Endothelial cell of umbilical vein (primary cell): ENCODE data around the gene CTH. TPM values are rescaled to one million over a fixed set of nuclear protein-coding genes. Genes with fewer than 3 reads are reported as not detected.
A peak's percentile ranks its signal among the peaks of the same experiment; 100 is the strongest.

Experiments used
- BruUV-seq: library from RNA; stranded (reverse); fragments of 400-500 nt; replicated peaks from 2 replicates; lab custom pipeline; 2021; lab: Mats Ljungman, UMichigan
- CTCF ChIA-PET: fragments of 300-600, 350-600 bp; sonication (Branson Sonifier 250); formaldehyde crosslinking; loops from one replicate; lab custom pipeline; 2021; ENCODE audit warnings: antibody characterized with exemption, inconsistent platforms; lab: Charles Lee
- POLR2A ChIA-PET: fragments of 300-600, 350-600 bp; sonication (Branson Sonifier 250); formaldehyde crosslinking; loops from one replicate; lab custom pipeline; 2021; ENCODE audit warnings: antibody characterized with exemption, inconsistent platforms; lab: Charles Lee
- DNase-seq: peaks from one replicate; pipeline ENCODE4 v3.0.0-alpha.2; 2011; ENCODE audit warnings: low read depth, low spot score
- FAIRE-seq: peaks from 2 replicates; lab custom pipeline; 2011; peaks lifted over from hg19 to GRCh38; lab: Jason Lieb, UNC
- H2AFZ ChIP-seq: 2 replicates; pipeline ENCODE4 v1.6.0; 2012; ENCODE audit warnings: low read depth, low read length, control low read depth, inconsistent platforms
- H3K27ac ChIP-seq: 2 replicates; pipeline ENCODE4 v1.5.1; 2011; ENCODE audit warnings: low read depth, mild to moderate bottlenecking, control low read depth, low read length, moderate library complexity; ENCODE audit not compliant: insufficient read depth
- H3K27me3 ChIP-seq, 2 experiments: 2 replicates each; pipeline versions ENCODE4 v1.6.0 to v1.6.1; 2011; ENCODE audit warnings: low read length in 2 of 2, mixed read lengths in 1 of 2; ENCODE audit not compliant: control insufficient read depth in 2 of 2, insufficient read depth in 2 of 2
- H3K36me3 ChIP-seq, 2 experiments: 2 replicates in 1 of 2; 3 replicates in 1 of 2; pipeline ENCODE4 v1.5.1; 2011; ENCODE audit warnings: low read length in 2 of 2, mild to moderate bottlenecking in 1 of 2, moderate library complexity in 1 of 2; ENCODE audit not compliant: control insufficient read depth in 2 of 2, insufficient read depth in 2 of 2; ENCODE audit errors: extremely low read depth in 1 of 2
- H3K4me1 ChIP-seq: 3 replicates; pipeline ENCODE4 v1.5.1; 2011; ENCODE audit warnings: mild to moderate bottlenecking, low read length; ENCODE audit not compliant: control insufficient read depth, insufficient read depth; ENCODE audit errors: extremely low read depth
- H3K4me2 ChIP-seq: 2 replicates; pipeline ENCODE4 v1.6.1; 2011; ENCODE audit warnings: low read length, control low read depth, mixed read lengths; ENCODE audit not compliant: insufficient read depth
- H3K4me3 ChIP-seq, 3 experiments: fragments of 200-600 bp in 1 of 3; sonication (generic), shearing (Covaris generic) in 1 of 3; replicated peaks in 1 of 3; 2 replicates each; pipeline ENCODE4 v1.5.1; 2011 to 2016; ENCODE audit warnings: control low read depth in 3 of 3, low read length in 3 of 3, mild to moderate bottlenecking in 2 of 3, inconsistent platforms in 1 of 3, low read depth in 1 of 3, moderate library complexity in 1 of 3; ENCODE audit not compliant: insufficient read depth in 1 of 3
- H3K79me2 ChIP-seq: 2 replicates; pipeline ENCODE4 v1.6.0; 2012; ENCODE audit warnings: low read length, inconsistent platforms; ENCODE audit not compliant: control insufficient read depth, insufficient read depth
- H3K9ac ChIP-seq: replicated peaks from 2 replicates; pipeline ENCODE3; 2011; ENCODE audit warnings: low read length, control low read depth; ENCODE audit not compliant: insufficient read depth; ENCODE audit errors: extremely low read depth
- H3K9me1 ChIP-seq: replicated peaks from 3 replicates; pipeline ENCODE4 v1.6.0; 2011; ENCODE audit warnings: mild to moderate bottlenecking, low read length; ENCODE audit not compliant: control insufficient read depth, insufficient read depth; ENCODE audit errors: extremely low read depth
- H3K9me3 ChIP-seq: replicated peaks from 2 replicates; pipeline ENCODE4 v1.5.1; 2012; ENCODE audit warnings: low read length, inconsistent platforms; ENCODE audit not compliant: control insufficient read depth, insufficient read depth
- H4K20me1 ChIP-seq: replicated peaks from 2 replicates; pipeline ENCODE3; 2011; ENCODE audit warnings: mild to moderate bottlenecking, low read length; ENCODE audit not compliant: control insufficient read depth, insufficient read depth; ENCODE audit errors: extremely low read depth
- CTCF ChIP-seq, 2 donors: IDR thresholded peaks; 1 replicate in 1 of 2; 2 replicates in 1 of 2; pipeline ENCODE4 v1.5.1; 2011; ENCODE audit warnings: low read length in 2 of 2, mild to moderate bottlenecking in 2 of 2, moderate library complexity in 2 of 2, control low read depth in 1 of 2, inconsistent platforms in 1 of 2, low read depth in 1 of 2; ENCODE audit not compliant: insufficient read depth in 1 of 2; ENCODE audit errors: extremely low read depth in 1 of 2
- EZH2 ChIP-seq: IDR thresholded peaks from 2 replicates; pipeline ENCODE4 v1.6.1; 2012; ENCODE audit warnings: borderline replicate concordance, low read depth, mild to moderate bottlenecking, moderate library complexity, low read length, inconsistent platforms; ENCODE audit not compliant: severe bottlenecking
- FOS ChIP-seq: IDR thresholded peaks from 2 replicates; pipeline ENCODE4 v1.6.1; 2011; ENCODE audit warnings: mild to moderate bottlenecking, low read length, moderate library complexity, borderline replicate concordance; ENCODE audit not compliant: insufficient read depth
- GATA2 ChIP-seq: IDR thresholded peaks from 2 replicates; pipeline ENCODE4 v1.7.0; 2011; ENCODE audit warnings: low read depth, mild to moderate bottlenecking, moderate library complexity, mixed read lengths, low read length; ENCODE audit not compliant: insufficient read length, insufficient read depth
- JUN ChIP-seq: IDR thresholded peaks from 2 replicates; pipeline ENCODE4 v1.6.1; 2011; ENCODE audit warnings: borderline replicate concordance, low read depth; ENCODE audit not compliant: insufficient read length, insufficient read depth
- MAX ChIP-seq: IDR thresholded peaks from 2 replicates; pipeline ENCODE4 v1.6.1; 2011; ENCODE audit not compliant: insufficient read depth, insufficient read length
- MYC ChIP-seq: IDR thresholded peaks from one replicate; pipeline ENCODE4 v1.6.1; 2011; ENCODE audit warnings: mild to moderate bottlenecking, low read depth, low read length
- POLR2A ChIP-seq: IDR thresholded peaks from 2 replicates; pipeline ENCODE4 v1.6.1; 2012; ENCODE audit warnings: low read depth, mild to moderate bottlenecking, control low read depth, low read length
- POLR2AphosphoS5 ChIP-seq: IDR thresholded peaks from 2 replicates; pipeline ENCODE4 v1.6.1; 2012; ENCODE audit warnings: low read depth, mild to moderate bottlenecking, control low read depth, low read length, moderate library complexity; ENCODE audit not compliant: insufficient read depth
- dilution Hi-C: fragments of 300-500 bp; cut with MboI; formaldehyde crosslinking; loops from one replicate; pipeline ENCODE4 v1.15.0; 2019; ENCODE audit warnings: low sequenced_read_pairs; ENCODE audit not compliant: extremely low pct_ligation_motif_present
- intact Hi-C: fragments of 100-400 bp; cut with micrococcal nuclease; formaldehyde crosslinking; loops from one replicate; pipeline ENCODE4 v1.10.0; 2022
- polyA plus RNA-seq, 4 experiments: library from polyadenylated mRNA; depleted of rRNA in 3 of 4; stranded (reverse) in 3 of 4; unstranded in 1 of 4; fragments of >200 nt; gene quantifications; 2 replicates each; pipeline versions ENCODE4 v1.2.1 to v1.2.3, GENCODE V29; 2011 to 2012; ENCODE audit warnings: missing spikeins in 1 of 4
- total RNA-seq: library from RNA; stranded (reverse); gene quantifications from 2 replicates; pipeline ENCODE4 v1.2.3, GENCODE V29; 2021

Gene CTH
- total and polyA plus RNA-seq, 2 donors (not counting 3 experiments of a cell fraction or from before 2014, with no cell fraction given), result 1.7 to 2.6 TPM

GRCh38 chr1:70440642-70441391 is 29.7 kb downstream of the CTH start:
- DNase-seq, result no peak
- no peaks in the 10 kb centered on the region for H4K20me1 ChIP-seq
- no TSS peak for BruUV-seq

GRCh38 chr1:70441392-70442035 is 30.4 kb downstream of the CTH start:
- peak; percentile 67 for DNase-seq
- no peak for TF ChIP-seq MYC
- no peak for TF ChIP-seq POLR2A
- no peak for TF ChIP-seq MAX
- no peak for TF ChIP-seq CTCF (IDR thresholded peaks at IDR 0.05; ENCODE audit: extremely low read depth in 1 of 2, insufficient read depth in 1 of 2, low read depth in 1 of 2, low read length in 2 of 2)
- peak; percentile 24 for TF ChIP-seq JUN
- TF ChIP-seq POLR2AphosphoS5, result peak; percentile 20
- TF ChIP-seq GATA2, result no peak
- peak; percentile 28 for TF ChIP-seq FOS
- TF ChIP-seq EZH2, result no peak
- intact Hi-C loops, result no loop called here
- no peak overlapping the region for H3K27ac ChIP-seq
- no peak overlapping the region for H3K4me3 ChIP-seq
- H3K9ac ChIP-seq, result no peak overlapping the region
- no peak overlapping the region for H2AFZ ChIP-seq
- H3K9me3 ChIP-seq, result no peaks in the 10 kb centered on the region
- H3K79me2 ChIP-seq, result no peaks in the 10 kb centered on the region
- no peaks in the 10 kb centered on the region for H3K27me3 ChIP-seq
- no peaks in the 10 kb centered on the region for H3K36me3 ChIP-seq
- ChIA-PET CTCF (interaction anchor here (1.2 to 1.5 kb wide), 5 partner anchors 10 to 71 kb away, joined by 3 to 4 read pairs (median 3); partner anchors contain the start of gene CTH), POLR2A (interaction anchor here (1.3 to 1.4 kb wide), 2 partner anchors 30 to 87 kb away, joined by 3 read pairs; partner anchors contain the start of genes ANKRD13C and CTH)
- peaks cover 13% of the 10 kb centered on the region for H3K4me1 ChIP-seq
- peak overlapping the region; percentile 23 for H3K4me2 ChIP-seq
- H3K9me1 ChIP-seq, result no peaks in the 10 kb centered on the region
- dilution Hi-C loops, result no loop called here
- FAIRE-seq, result peak; percentile 78
- no peaks in the 10 kb centered on the region for H4K20me1 ChIP-seq
- BruUV-seq, result no TSS peak

More at GRCh38 chr1:70440642-70441391, 29.7 kb downstream of the CTH start:
- dilution Hi-C loops (no loop called here), intact Hi-C loops (no loop called here)
- H3K27ac ChIP-seq, result no peak overlapping the region
- H3K79me2 ChIP-seq, result no peaks in the 10 kb centered on the region
- no peak overlapping the region for H3K9ac ChIP-seq
- no peaks in the 10 kb centered on the region for H3K9me1 ChIP-seq
- CTCF ChIA-PET, result interaction anchor here (1.3 to 1.5 kb wide), 4 partner anchors 11 to 72 kb away, joined by 3 to 4 read pairs (median 3); partner anchors contain the start of gene CTH
- no peak for FAIRE-seq
- no peaks in the 10 kb centered on the region for H3K27me3 ChIP-seq
- POLR2A ChIA-PET, result interaction anchor here (1.3 to 1.4 kb wide), 2 partner anchors 30 to 86 kb away, joined by 3 read pairs; partner anchors contain the start of genes ANKRD13C and CTH
- peak overlapping the region; percentile 23 for H3K4me2 ChIP-seq
- TF ChIP-seq JUN, result no peak
- TF ChIP-seq GATA2, result no peak
- no peak for TF ChIP-seq EZH2
- TF ChIP-seq MYC, result no peak
- no peak for TF ChIP-seq POLR2AphosphoS5
- H3K36me3 ChIP-seq, result no peaks in the 10 kb centered on the region
- no peaks in the 10 kb centered on the region for H3K9me3 ChIP-seq
- no peak overlapping the region for H2AFZ ChIP-seq
- H3K4me1 ChIP-seq, result peaks cover 13% of the 10 kb centered on the region
- H3K4me3 ChIP-seq, result no peak overlapping the region
